Measurements from ENCODE around the gene CD79B.
"Not testable (repeated sequence)": the region's sequence is repeated elsewhere in the genome, so short reads cannot be mapped to it uniquely, and the experiment has no call there.

CD79B gene

GRCh38 chr17:63911041-63911635, 21.0 kb downstream of the CD79B start, which contains the start of gene CSHL1:
CSHL1 (minus strand) TSS chr17:63911258; CDS start chr17:63911196, 62 bp downstream.
- no peak for DNase-seq (ENCODE audit: low read depth, low spot score)

- DNase-seq (ENCODE audit: low read depth, low spot score): no peak
These were observed 22.0 kb downstream of the CD79B start for GRCh38 chr17:63910096-63910495.

GRCh38 chr17:63909586-63909985, 22.5 kb downstream of the CD79B start:
- DNase-seq (ENCODE audit: low read depth, low spot score): not testable (repeated sequence)

GRCh38 chr17:63907161-63907778, 24.9 kb downstream of the CD79B start:
- DNase-seq (ENCODE audit: low read depth, low spot score): not testable (repeated sequence)

GRCh38 chr17:63904796-63905195, 27.3 kb downstream of the CD79B start:
- not testable (repeated sequence) for DNase-seq (ENCODE audit: low read depth, low spot score)

- not testable (repeated sequence) for DNase-seq (ENCODE audit: low read depth, low spot score)
These were observed 28.3 kb downstream of the CD79B start for GRCh38 chr17:63903787-63904201.

- not testable (repeated sequence) for DNase-seq (ENCODE audit: low read depth, low spot score)
These were observed 30.2 kb downstream of the CD79B start for GRCh38 chr17:63901971-63902370.

- DNase-seq (ENCODE audit: low read depth, low spot score): not testable (repeated sequence)
These were observed 33.0 kb downstream of the CD79B start for GRCh38 chr17:63898899-63899798.

- not testable (repeated sequence) for DNase-seq (ENCODE audit: low read depth, low spot score)
These were observed 35.4 kb downstream of the CD79B start, which contains the start of gene CSH1 for GRCh38 chr17:63896524-63897354. CSH1 (minus strand) TSS chr17:63896574; CDS start chr17:63896511, 63 bp downstream.

- DNase-seq (ENCODE audit: low read depth, low spot score): not testable (repeated sequence)
These were observed 37.3 kb downstream of the CD79B start for GRCh38 chr17:63894821-63895220.

- DNase-seq (ENCODE audit: low read depth, low spot score): not testable (repeated sequence)
These were observed 38.1 kb downstream of the CD79B start for GRCh38 chr17:63894021-63894420.

- not testable (repeated sequence) for DNase-seq (ENCODE audit: low read depth, low spot score)
These were observed 39.7 kb downstream of the CD79B start for GRCh38 chr17:63892316-63893037.

GRCh38 chr17:63889026-63889848, 42.9 kb downstream of the CD79B start:
- DNase-seq (ENCODE audit: low read depth, low spot score): not testable (repeated sequence)

- not testable (repeated sequence) for DNase-seq (ENCODE audit: low read depth, low spot score)
These were observed 47.0 kb downstream of the CD79B start for GRCh38 chr17:63885119-63885518.

GRCh38 chr17:63882626-63883126, 49.5 kb downstream of the CD79B start:
- not testable (repeated sequence) for DNase-seq (ENCODE audit: low read depth, low spot score)

- peak; percentile 39 for DNase-seq (ENCODE audit: low read depth, low spot score)
These were observed 50.1 kb downstream of the CD79B start, which contains the start of gene GH2 for GRCh38 chr17:63881935-63882601. GH2 (minus strand) TSS chr17:63881944; CDS start chr17:63881801, 143 bp downstream.

- DNase-seq (ENCODE audit: low read depth, low spot score): not testable (repeated sequence)
These were observed 50.8 kb downstream of the CD79B start for GRCh38 chr17:63881337-63881736.

GRCh38 chr17:63880706-63881105, 51.4 kb downstream of the CD79B start:
- no peak for DNase-seq (ENCODE audit: low read depth, low spot score)

Measured in activated naive CD8-positive, alpha-beta T cell treated with anti-CD3 and anti-CD28 coated beads, Interleukin-2, amount 50 U/mL, for 16 hours (primary cell).